SK-N-MC (cell line): ENCODE data around the gene DIS3L.

Source experiments
- EZH2 ChIP-seq: fragments of 200-600 bp; sonication (generic); IDR thresholded peaks from one replicate; pipeline ENCODE4 v1.6.1; 2017; ENCODE audit warnings: antibody characterized with exemption
- FOXP2 ChIP-seq: optimal IDR thresholded peaks from 2 replicates; pipeline ENCODE3; 2011; ENCODE audit warnings: mild to moderate bottlenecking, moderate library complexity; ENCODE audit not compliant: insufficient read depth; ENCODE audit errors: extremely low read length, control extremely low read depth
- POLR2AphosphoS5 ChIP-seq: IDR thresholded peaks from 2 replicates; pipeline ENCODE4 v1.6.1; 2012; ENCODE audit warnings: mild to moderate bottlenecking, low read depth, low read length, borderline replicate concordance

DNA sequence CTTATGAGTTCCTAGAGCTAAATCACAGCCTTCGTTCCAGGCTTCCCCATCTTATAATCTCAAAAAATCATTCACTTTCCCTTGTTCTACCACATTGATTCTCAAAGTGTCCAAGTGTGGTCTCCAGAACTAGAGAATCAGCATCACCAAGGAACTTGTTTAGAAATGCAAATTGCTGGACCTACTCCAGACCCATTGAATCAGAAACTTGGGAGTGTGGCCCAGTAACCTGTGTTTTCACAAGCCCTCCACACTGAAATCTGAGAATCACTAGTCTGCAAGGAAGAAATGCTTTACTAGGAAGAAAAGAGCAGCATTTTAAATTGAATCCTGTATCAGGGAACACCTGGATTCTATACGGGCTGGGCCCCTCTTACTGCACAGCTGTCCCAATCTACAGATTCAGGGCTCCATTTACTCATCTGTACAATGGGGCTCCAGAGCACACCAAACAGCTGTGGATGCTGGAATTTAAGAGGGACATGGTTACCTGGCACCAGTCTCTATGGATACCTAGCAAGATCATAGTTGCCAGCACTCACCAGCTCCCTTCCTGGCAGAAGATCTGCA is 43.7 kb upstream of the DIS3L start:
- TF ChIP-seq POLR2AphosphoS5: no peak
- no peak for TF ChIP-seq EZH2
- no peak for TF ChIP-seq FOXP2
